Measurements from ENCODE around the gene PSMD2.

DNA sequence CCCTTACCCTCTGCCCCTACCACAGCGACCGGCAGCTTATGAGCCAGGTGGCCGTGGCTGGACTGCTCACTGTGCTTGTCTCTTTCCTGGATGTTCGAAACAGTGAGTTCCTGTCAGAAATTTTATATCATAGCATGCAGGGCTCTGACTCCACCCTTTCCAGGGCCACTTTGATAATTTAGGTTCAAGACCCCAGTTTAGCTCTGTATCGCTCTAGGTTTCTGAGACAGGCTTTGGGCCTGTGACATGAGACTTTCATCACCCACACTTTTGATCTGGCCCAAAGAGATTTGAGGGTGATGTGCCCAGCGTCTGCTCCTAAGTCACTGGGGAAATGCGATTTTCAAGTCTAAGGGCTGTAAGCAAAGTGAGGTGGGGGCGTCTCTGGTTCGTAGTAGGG, 8.9 kb downstream of the PSMD2 start:
- TF ChIP-seq, protein P1, sequence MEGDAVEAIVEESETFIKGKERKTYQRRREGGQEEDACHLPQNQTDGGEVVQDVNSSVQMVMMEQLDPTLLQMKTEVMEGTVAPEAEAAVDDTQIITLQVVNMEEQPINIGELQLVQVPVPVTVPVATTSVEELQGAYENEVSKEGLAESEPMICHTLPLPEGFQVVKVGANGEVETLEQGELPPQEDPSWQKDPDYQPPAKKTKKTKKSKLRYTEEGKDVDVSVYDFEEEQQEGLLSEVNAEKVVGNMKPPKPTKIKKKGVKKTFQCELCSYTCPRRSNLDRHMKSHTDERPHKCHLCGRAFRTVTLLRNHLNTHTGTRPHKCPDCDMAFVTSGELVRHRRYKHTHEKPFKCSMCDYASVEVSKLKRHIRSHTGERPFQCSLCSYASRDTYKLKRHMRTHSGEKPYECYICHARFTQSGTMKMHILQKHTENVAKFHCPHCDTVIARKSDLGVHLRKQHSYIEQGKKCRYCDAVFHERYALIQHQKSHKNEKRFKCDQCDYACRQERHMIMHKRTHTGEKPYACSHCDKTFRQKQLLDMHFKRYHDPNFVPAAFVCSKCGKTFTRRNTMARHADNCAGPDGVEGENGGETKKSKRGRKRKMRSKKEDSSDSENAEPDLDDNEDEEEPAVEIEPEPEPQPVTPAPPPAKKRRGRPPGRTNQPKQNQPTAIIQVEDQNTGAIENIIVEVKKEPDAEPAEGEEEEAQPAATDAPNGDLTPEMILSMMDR (IDR thresholded peaks at IDR 0.05): no peak
- TF ChIP-seq POLR2A (IDR thresholded peaks at IDR 0.05): no peak
- no peak for TF ChIP-seq POLR2AphosphoS5 (IDR thresholded peaks at IDR 0.05)
